OCI-LY1 (cell line): ENCODE results near the gene HOMER2.

ENCODE experiments used
- H2AFZ ChIP-seq: fragments of 200-600 bp; sonication (generic), shearing (Covaris generic); 2 replicates; pipeline ENCODE4 v1.6.0; 2014; ENCODE audit warnings: antibody characterized with exemption, mild to moderate bottlenecking, low read length
- H3F3A ChIP-seq: fragments of 200-600 bp; sonication (generic), shearing (Covaris generic); 2 replicates; pipeline ENCODE4 v1.6.0; 2014; ENCODE audit warnings: mild to moderate bottlenecking, antibody characterized with exemption, low read length, moderate library complexity; ENCODE audit not compliant: insufficient read depth
- H3K27ac ChIP-seq: fragments of 200-600 bp; sonication (generic); 2 replicates; pipeline ENCODE4 v1.5.1; 2014; ENCODE audit warnings: low read length, mixed run types, mild to moderate bottlenecking, low read depth; ENCODE audit not compliant: poor library complexity, severe bottlenecking
- H3K27me3 ChIP-seq: fragments of 200-600 bp; sonication (generic); 2 replicates; pipeline ENCODE4 v1.6.0; 2014; ENCODE audit warnings: antibody characterized with exemption, mild to moderate bottlenecking, low read length, moderate library complexity; ENCODE audit not compliant: insufficient read depth
- H3K36me3 ChIP-seq: fragments of 200-600 bp; sonication (generic); 2 replicates; pipeline ENCODE4 v1.6.1; 2014; ENCODE audit warnings: mild to moderate bottlenecking, antibody characterized with exemption, low read length, moderate library complexity, mixed read lengths; ENCODE audit not compliant: insufficient read depth
- H3K4me1 ChIP-seq: fragments of 200-600 bp; sonication (generic); 2 replicates; pipeline ENCODE4 v1.5.1; 2014; ENCODE audit warnings: mild to moderate bottlenecking, low read length, moderate library complexity; ENCODE audit not compliant: insufficient read depth, severe bottlenecking
- H3K4me2 ChIP-seq: fragments of 200-600 bp; sonication (generic), shearing (Covaris generic); 2 replicates; pipeline ENCODE4 v1.6.1; 2014; ENCODE audit warnings: low read length
- H3K4me3 ChIP-seq: fragments of 200-600 bp; sonication (generic); 2 replicates; pipeline ENCODE4 v1.5.1; 2014; ENCODE audit warnings: low read length, low read depth, mild to moderate bottlenecking, mixed read lengths; ENCODE audit not compliant: poor library complexity, severe bottlenecking
- H3K79me2 ChIP-seq: fragments of 200-600 bp; shearing (Covaris generic); 2 replicates; pipeline ENCODE4 v1.6.1; 2016; ENCODE audit warnings: mixed run types, low read length, mixed read lengths; ENCODE audit not compliant: insufficient read depth
- H3K9ac ChIP-seq: fragments of 200-600 bp; sonication (generic), shearing (Covaris generic); 2 replicates; pipeline ENCODE4 v1.6.1; 2014; ENCODE audit warnings: mild to moderate bottlenecking, low read length, mixed read lengths
- H3K9me2 ChIP-seq: fragments of 200-600 bp; sonication (generic), shearing (Covaris generic); 2 replicates; pipeline ENCODE4 v1.6.1; 2014; ENCODE audit warnings: low read depth, mild to moderate bottlenecking, low read length, mixed read lengths
- H3K9me3 ChIP-seq: fragments of 200-600 bp; shearing (Covaris generic); 2 replicates; pipeline ENCODE4 v1.6.1; 2014; ENCODE audit warnings: low read length, mixed read lengths
- H4K20me1 ChIP-seq: fragments of 200-600 bp; sonication (generic), shearing (Covaris generic); 2 replicates; pipeline ENCODE4 v1.6.0; 2016; ENCODE audit warnings: mild to moderate bottlenecking, low read length; ENCODE audit not compliant: insufficient read depth
- EZH2 ChIP-seq: fragments of 200-600 bp; sonication (generic), shearing (Covaris generic); IDR thresholded peaks from 2 replicates; pipeline ENCODE4 v1.8.0; 2017; ENCODE audit warnings: borderline replicate concordance, mixed run types, mild to moderate bottlenecking, antibody characterized with exemption, low read length, moderate library complexity, mixed read lengths
- TF ChIP-seq, protein P1 (sequence below): fragments of 200-600 bp; sonication (generic), shearing (Covaris generic); IDR thresholded peaks from 2 replicates; pipeline ENCODE4 v1.5.1; 2017; ENCODE audit warnings: mild to moderate bottlenecking, antibody characterized with exemption, low read length, moderate library complexity, mixed read lengths

Gene HOMER2

DNA sequence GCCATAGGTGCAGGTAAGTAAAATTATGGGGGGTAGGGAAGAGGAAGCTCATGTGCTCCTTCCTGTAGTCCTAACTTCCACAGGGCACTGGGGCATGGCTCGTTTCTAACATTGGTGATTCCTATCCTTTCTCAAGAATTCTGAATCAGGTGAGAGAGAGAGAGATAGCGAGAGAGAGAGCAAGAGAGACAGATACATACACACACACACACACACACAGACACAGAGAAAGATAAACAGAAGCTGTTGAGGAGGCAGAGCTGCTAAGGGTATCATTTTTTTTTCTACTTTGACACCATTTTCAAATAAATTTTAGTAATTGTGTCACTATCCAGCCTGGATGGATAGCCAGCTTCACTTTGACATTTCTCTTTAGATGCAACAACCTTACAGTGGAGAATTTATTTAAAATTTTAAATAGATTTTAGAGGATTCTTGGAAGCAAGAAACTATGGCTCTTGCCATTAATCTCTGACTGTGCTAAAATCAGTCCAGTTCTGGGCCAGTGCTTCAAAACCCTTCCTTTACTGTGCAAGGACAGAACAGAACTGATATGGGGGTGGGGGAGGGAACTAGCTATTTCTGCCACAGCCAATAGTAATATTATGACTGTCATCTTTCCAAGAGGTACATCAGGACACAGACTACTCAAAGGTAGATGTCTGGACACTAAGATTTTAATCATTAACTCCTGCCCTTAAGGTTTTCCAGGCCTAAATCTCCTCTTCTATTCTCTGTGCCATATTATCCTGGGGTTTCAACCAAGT, 18.9 kb upstream of the HOMER2 start:
- no peak overlapping the region for H2AFZ ChIP-seq
- no peaks in the 10 kb centered on the region for H4K20me1 ChIP-seq
- H3F3A ChIP-seq, result no peaks in the 10 kb centered on the region
- H3K9me2 ChIP-seq, result no peaks in the 10 kb centered on the region
- H3K79me2 ChIP-seq, result no peaks in the 10 kb centered on the region
- no peaks in the 10 kb centered on the region for H3K27me3 ChIP-seq
- H3K4me1 ChIP-seq, result no peaks in the 10 kb centered on the region
- H3K27ac ChIP-seq, result no peak overlapping the region
- no peaks in the 10 kb centered on the region for H3K9me3 ChIP-seq
- no peak overlapping the region for H3K9ac ChIP-seq
- H3K4me2 ChIP-seq, result no peak overlapping the region
- H3K36me3 ChIP-seq, result no peaks in the 10 kb centered on the region
- TF ChIP-seq, protein P1, sequence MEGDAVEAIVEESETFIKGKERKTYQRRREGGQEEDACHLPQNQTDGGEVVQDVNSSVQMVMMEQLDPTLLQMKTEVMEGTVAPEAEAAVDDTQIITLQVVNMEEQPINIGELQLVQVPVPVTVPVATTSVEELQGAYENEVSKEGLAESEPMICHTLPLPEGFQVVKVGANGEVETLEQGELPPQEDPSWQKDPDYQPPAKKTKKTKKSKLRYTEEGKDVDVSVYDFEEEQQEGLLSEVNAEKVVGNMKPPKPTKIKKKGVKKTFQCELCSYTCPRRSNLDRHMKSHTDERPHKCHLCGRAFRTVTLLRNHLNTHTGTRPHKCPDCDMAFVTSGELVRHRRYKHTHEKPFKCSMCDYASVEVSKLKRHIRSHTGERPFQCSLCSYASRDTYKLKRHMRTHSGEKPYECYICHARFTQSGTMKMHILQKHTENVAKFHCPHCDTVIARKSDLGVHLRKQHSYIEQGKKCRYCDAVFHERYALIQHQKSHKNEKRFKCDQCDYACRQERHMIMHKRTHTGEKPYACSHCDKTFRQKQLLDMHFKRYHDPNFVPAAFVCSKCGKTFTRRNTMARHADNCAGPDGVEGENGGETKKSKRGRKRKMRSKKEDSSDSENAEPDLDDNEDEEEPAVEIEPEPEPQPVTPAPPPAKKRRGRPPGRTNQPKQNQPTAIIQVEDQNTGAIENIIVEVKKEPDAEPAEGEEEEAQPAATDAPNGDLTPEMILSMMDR, result no peak
- no peak for TF ChIP-seq EZH2
- H3K4me3 ChIP-seq, result no peak overlapping the region

DNA sequence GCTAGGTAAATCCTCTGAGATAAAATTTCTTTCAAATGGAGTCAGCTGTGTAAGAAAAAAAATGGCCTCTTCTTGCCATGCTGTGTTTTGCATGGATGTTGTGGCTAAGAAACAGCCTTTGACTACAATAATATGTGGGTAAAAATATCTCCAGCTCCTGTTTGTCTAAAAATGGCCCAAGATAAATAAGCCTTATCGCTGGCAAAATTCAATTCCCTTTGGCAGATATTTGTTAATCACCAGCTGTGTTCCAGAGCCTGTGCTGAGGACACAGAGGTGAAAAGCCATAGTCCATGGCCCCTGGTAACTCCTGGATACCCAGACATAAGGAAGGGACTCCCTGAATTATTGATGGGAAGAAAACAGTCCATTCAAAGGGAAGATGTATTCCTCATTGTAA, 18.2 kb upstream of the HOMER2 start:
- Histone ChIP-seq H3K9me2 (no peaks in the 10 kb centered on the region), H3F3A (no peaks in the 10 kb centered on the region), H3K27me3 (no peaks in the 10 kb centered on the region), H3K4me1 (no peaks in the 10 kb centered on the region), H3K79me2 (no peaks in the 10 kb centered on the region), H2AFZ (no peak overlapping the region), H4K20me1 (no peaks in the 10 kb centered on the region), H3K27ac (no peak overlapping the region), H3K4me2 (no peak overlapping the region), H3K36me3 (no peaks in the 10 kb centered on the region), H3K9me3 (no peaks in the 10 kb centered on the region), H3K4me3 (no peak overlapping the region), H3K9ac (no peak overlapping the region)
- TF ChIP-seq, protein P1, result no peak
- no peak for TF ChIP-seq EZH2

DNA sequence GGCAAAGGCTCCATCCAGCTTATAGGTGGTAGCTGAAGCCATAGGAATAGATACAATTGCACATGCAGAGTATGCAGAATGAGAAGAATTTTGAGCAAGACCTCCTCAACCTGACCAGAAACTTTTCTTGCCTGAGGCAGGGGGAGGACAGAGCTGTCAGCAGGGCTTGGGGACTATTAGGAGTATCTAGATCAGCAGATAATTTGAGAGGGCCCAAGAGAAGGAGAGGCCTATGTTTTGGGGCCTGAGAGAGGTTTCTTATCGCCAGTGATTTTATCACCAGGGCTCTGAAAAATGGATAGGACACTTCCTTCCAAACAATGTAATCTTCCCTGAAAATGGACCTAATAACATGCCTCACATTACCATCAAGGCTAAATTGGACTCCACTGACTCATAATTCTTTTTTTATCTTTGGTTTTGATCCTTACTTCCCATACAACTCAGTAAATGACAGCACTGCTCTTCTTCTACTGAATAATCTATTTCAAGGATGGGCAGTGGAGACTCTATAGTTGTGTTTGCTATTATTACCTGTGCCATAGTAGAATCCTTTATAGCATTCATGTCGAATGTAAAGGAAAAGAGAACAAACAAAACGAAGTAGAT, 17.7 kb upstream of the HOMER2 start:
- H3K79me2 ChIP-seq, result no peaks in the 10 kb centered on the region
- H3K9me2 ChIP-seq, result no peaks in the 10 kb centered on the region
- no peak overlapping the region for H3K4me3 ChIP-seq
- H3K4me1 ChIP-seq, result no peaks in the 10 kb centered on the region
- TF ChIP-seq EZH2, result no peak
- TF ChIP-seq, protein P1, result no peak
- H3K9me3 ChIP-seq, result no peaks in the 10 kb centered on the region
- H4K20me1 ChIP-seq, result no peaks in the 10 kb centered on the region
- H3K4me2 ChIP-seq, result no peak overlapping the region
- no peaks in the 10 kb centered on the region for H3K27me3 ChIP-seq
- H3F3A ChIP-seq, result no peaks in the 10 kb centered on the region
- H3K36me3 ChIP-seq, result no peaks in the 10 kb centered on the region
- no peak overlapping the region for H2AFZ ChIP-seq
- H3K27ac ChIP-seq, result no peak overlapping the region
- no peak overlapping the region for H3K9ac ChIP-seq
